Measurements from ENCODE around the gene S100A14. TPM values are rescaled to one million over a fixed set of nuclear protein-coding genes. Genes with fewer than 3 reads are reported as not detected.

S100A14 gene
- total and polyA plus RNA-seq, 9 of the 15 experiments (the other 6 are each of a cell fraction or from before 2014, with no cell fraction given): 0.10 to 0.64 (median 0.24) TPM; not detected in 3

- TF ChIP-seq ZBTB49 (CRISPR knock-in tag; IDR thresholded peaks at IDR 0.05; ENCODE audit: borderline replicate concordance): no peak
- TF ChIP-seq GTF2F1 (IDR thresholded peaks at IDR 0.05; ENCODE audit: low read depth, low read length): no peak
- 0 out of 2 replicates have a peak, but pooled peaks have one; percentile 3 for TF ChIP-seq ATF3 (IDR thresholded peaks at IDR 0.05)
- no peak for TF ChIP-seq ATF3 (CRISPR knock-in tag; conservative IDR thresholded peaks at IDR 0.05)
- TF ChIP-seq FIP1L1 (IDR thresholded peaks at IDR 0.05; ENCODE audit: low read depth, low read length, poor library complexity, severe bottlenecking): no peak
- no peak for TF ChIP-seq ZNF398 (CRISPR knock-in tag; IDR thresholded peaks at IDR 0.05)
- no peak for TF ChIP-seq EHMT2 (IDR thresholded peaks at IDR 0.05)
- no peak for TF ChIP-seq SIRT6 (IDR thresholded peaks at IDR 0.05; ENCODE audit: low read depth, low read length)
- TF ChIP-seq STAT5A (IDR thresholded peaks at IDR 0.05; ENCODE audit: borderline replicate concordance, low read length): no peak
- TF ChIP-seq SMAD4 (CRISPR knock-in tag; conservative IDR thresholded peaks at IDR 0.05): no peak
- no peak for TF ChIP-seq ZNF311 (CRISPR knock-in tag; IDR thresholded peaks at IDR 0.05)
- no peak for TF ChIP-seq KAT7 (CRISPR knock-in tag; IDR thresholded peaks at IDR 0.05; ENCODE audit: borderline replicate concordance)
- no peak for TF ChIP-seq HOXB6 (CRISPR knock-in tag; IDR thresholded peaks at IDR 0.05; ENCODE audit: borderline replicate concordance)
- 0 out of 2 replicates have a peak, but pooled peaks have one; percentile 28 for TF ChIP-seq ARID1B (IDR thresholded peaks at IDR 0.05)
- no peak for TF ChIP-seq MNT (conservative IDR thresholded peaks at IDR 0.05)
- no peak for TF ChIP-seq ZNF436 (CRISPR knock-in tag; IDR thresholded peaks at IDR 0.05)
- no peak for TF ChIP-seq BCL6 (CRISPR knock-in tag; IDR thresholded peaks at IDR 0.05)
- no peak for TF ChIP-seq E2F3 (CRISPR knock-in tag; IDR thresholded peaks at IDR 0.05)
- TF ChIP-seq MEF2D (tag; conservative IDR thresholded peaks at IDR 0.05; ENCODE audit: low read depth): peak; percentile 77
- no peak for TF ChIP-seq ZFX (CRISPR knock-in tag; IDR thresholded peaks at IDR 0.05)
- TF ChIP-seq ZNF584 (CRISPR knock-in tag; IDR thresholded peaks at IDR 0.05; ENCODE audit: low read depth): no peak
- TF ChIP-seq TBP (optimal IDR thresholded peaks at IDR 0.05; ENCODE audit: low read depth, low read length): no peak
- no peak for TF ChIP-seq CHD4 (IDR thresholded peaks at IDR 0.05; ENCODE audit: insufficient read depth, insufficient replicate concordance, low read depth, low read length, poor library complexity, severe bottlenecking)
- TF ChIP-seq NR2C1 (IDR thresholded peaks at IDR 0.05): peak; percentile 49; the same call in 1 of the 2 replicates
- TF ChIP-seq NR2C1 (tag; IDR thresholded peaks at IDR 0.05): no peak
Measured at GRCh38 chr1:153609585-153609907, 6.6 kb downstream of the S100A14 start (continued).

Measured in K562 (cell line).